ENCODE results near the gene MPP4.
"Not testable (repeated sequence)": the region's sequence is repeated elsewhere in the genome, so short reads cannot be mapped to it uniquely, and the experiment has no call there.

The MPP4 gene

DNA sequence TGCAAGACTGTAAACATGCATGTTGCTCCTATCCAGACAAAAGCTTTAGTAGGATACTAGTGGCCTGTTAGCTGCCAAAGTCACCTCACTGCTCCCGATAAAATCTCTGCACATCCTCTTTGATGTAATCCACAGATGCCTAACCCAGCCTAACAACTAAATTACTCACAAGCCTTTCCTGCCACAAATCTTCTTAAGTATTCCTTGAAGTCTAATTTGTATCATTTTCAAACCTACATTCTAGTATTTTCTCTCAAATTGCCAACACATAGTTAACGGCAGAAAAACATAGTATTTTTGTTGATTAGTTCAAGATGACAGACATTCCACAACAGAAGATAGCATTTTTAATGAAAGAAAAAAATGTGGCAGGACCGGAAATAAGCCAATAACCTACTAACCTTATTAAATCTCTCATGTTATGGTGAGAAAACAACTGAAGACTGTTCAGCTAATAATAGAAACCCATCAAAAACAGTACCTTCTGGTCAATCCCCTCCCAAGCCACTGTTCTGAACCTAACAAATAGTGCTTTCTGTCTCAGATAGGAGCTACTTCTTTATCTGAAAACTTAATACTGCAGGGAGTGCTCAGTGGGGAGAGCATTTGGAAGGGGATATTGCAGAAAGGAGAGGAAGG lies at the start of gene MPP4:
TSS of gene MPP4 (minus strand) at position 57 of the 639 bp plus-strand sequence. CDS start 4,690 bp downstream, outside the sequence.
- DNase-seq: no peak

DNA sequence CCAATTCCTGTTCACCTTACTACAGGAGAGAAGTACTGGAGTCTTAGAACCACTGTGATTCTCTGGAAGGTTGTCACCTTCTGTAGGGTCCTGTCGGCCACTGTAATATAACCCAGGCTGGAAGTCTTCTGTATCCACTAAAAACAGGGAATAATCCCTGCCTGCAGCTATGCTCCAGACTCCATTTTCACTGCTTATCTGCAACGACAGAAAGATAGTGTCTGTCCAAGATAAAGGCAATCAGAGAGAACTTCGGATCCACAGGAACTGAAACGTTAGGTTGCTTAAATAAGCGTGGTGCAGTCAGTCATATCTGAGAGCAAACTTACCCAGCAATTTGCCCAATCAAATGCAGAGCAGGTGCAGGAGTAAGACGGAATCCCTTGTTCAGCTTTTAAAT lies 48.1 kb upstream of the MPP4 start:
- DNase-seq: no peak

DNA sequence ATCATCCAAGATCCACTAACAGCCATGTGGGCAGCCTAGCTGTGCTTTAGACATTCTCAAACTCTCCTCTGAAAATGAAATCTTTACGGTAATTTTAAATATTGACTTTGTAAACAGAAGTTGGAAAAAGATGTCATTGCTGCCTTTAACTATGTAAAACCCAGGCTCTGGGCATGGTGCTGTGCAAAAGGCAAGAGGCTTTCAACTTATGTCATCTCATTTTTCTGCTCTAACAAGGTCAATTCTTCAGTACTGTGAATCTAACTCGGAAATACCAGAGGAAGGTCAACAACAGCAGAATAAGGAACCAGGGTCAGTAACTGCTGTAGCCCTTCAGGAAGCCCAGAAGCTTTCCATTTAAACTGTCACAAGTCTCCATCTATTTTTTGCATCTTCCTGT lies 37.0 kb upstream of the MPP4 start:
- DNase-seq: no peak

GRCh38 chr2:201734111-201734510 lies 35.7 kb upstream of the MPP4 start:
- DNase-seq: no peak

- DNase-seq: no peak
Measured at GRCh38 chr2:201733544-201733943, 35.1 kb upstream of the MPP4 start.

- no peak for DNase-seq
Measured at GRCh38 chr2:201730651-201731285, 32.3 kb upstream of the MPP4 start.

DNA sequence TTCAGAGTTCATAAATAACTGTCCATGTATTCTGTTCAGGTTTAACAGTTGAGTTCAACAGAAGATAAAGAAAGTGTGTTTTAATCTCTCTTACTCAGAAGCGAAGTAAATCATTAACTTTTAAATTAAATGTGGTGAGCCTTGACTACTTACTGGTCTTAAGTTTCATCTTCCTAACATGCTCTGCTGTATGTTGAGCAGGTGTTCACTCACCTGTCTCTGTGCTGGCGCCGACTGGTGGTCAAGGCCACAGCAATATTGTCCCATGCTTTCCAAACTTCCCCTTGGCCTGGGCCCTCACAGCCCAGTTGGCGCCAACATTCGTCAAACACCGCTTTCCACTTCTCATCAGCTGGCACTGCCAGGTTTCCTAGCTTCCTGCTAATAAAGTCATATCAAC lies 17.0 kb upstream of the MPP4 start:
- DNase-seq: no peak

DNA sequence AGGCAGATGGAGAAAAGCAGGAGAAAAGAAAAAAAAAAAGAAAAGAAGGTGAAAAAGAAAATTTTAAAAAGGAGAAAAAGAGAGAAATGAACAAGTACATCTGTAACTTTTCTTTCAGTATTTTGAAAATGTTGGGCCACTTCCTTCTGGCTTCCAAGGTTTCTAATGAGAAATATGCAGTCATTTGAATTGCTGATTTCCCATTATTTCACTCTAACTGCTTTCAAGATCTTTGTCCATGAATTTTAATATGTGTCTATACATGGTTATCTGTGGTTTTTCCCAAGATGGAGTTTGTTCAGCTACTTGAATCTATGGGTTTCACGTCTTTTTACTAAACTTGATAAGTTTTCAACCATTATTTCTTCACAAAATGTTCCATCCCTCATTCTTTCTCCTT lies 14.3 kb upstream of the MPP4 start:
- DNase-seq: no peak

DNA sequence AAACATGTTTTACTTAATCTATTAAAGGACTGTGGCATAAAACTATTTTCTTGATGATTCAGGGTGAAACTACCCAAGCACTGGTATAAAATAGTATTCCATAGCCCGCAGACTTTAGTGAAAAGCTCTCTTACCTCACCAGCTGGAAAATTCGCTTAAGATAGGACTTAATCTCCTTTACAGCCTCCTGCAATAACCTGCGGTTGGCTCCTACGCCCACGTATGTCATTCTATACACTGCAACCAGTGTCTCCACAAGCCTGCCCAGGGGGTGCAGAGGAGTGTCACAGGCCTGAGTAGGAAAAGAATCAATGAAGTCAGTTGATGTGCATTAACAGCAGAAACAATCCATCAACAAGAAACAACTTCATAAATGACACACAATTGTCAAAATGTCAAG lies 11.3 kb upstream of the MPP4 start:
- DNase-seq: no peak

DNA sequence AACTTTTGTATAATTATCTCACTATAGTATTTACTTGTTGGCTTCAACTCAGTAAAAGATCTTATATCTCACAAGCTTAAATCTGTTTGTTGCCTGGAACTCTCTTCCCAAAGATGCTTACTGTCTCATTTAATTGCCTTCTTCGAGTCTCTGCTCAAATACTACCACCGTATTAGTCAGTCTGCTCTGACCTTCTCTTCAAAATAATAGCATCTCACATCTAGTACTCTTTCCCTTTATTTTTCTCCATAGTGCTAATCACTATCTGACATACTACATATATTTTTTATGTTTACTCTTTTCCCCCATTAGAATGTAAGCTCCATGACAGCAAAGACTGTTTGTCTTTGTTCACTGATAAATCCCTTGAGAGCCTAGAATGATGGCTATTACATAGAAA lies 10.6 kb upstream of the MPP4 start:
- DNase-seq: no peak

DNA sequence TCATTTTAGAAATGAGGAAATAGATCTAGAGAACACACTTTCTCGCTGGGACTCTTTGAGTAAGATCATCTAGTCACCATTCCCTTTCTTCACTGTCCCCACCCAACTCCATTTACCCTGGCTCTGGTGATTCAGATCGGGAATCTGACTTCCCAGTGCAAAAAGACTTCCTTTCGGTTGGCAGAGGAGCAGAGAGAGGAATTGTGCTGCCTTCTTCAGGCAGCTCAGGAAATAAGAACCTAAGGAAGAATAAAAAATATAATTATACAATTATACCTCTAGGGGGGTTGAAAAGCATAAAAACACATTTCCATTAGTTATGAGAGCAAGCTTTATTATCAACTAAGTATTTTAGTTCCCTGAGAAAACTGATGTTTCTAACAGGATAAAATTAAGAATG lies 9.3 kb upstream of the MPP4 start:
- DNase-seq: no peak

- DNase-seq: no peak
Measured at GRCh38 chr2:201707142-201707541, 8.7 kb upstream of the MPP4 start.

- DNase-seq: no peak
Measured at GRCh38 chr2:201704536-201704935, 6.1 kb upstream of the MPP4 start.

- no peak for DNase-seq
Measured at GRCh38 chr2:201701646-201702045, 3.2 kb upstream of the MPP4 start.

GRCh38 chr2:201699416-201699815 lies 972 bp upstream of the MPP4 start:
- no peak for DNase-seq

- DNase-seq: no peak
Measured at GRCh38 chr2:201697899-201698298, 545 bp downstream of the MPP4 start.

DNA sequence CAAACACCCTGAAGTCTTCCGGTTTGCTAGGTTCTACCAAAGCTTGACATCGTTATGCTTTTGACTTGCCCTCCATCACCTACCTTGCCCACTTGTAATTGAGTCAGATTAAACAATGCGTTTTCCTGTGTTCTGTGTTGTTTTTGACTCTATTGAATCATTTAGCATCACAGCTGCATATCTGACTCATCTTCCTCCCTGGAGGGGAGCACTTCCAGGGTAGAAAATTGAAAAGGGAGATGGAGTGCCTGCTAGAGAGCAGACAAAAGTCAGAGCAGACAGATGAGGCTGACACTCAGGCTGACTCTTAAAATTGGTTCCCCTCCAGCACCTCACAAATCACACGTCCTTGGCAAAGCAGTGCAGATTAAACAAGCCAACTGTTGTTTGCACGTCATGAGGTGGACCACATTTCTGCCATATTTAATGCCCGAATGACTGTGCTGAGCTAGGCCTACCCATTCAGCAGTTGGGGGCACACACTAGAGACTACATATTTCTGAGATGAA lies 2.2 kb downstream of the MPP4 start:
- DNase-seq: no peak

DNA sequence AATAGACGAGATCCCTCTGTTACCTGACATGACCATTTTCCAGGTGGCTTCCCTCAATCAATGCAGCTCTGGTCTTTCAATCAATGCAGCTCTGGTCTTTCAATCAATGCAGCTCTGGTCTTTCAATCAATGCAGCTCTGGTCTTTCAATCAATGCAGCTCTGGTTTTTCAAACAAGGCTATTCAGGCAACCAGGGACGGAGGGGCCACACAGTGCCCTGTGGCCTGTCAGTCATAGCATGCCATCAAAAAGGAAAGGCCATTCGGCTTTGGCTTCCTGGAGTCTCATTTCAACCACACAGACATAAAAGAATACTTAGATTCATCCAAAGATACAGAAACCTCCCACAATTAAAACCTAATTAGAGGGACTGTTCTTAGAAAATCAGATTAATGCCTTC lies 13.3 kb downstream of the MPP4 start:
- no peak for DNase-seq

DNA sequence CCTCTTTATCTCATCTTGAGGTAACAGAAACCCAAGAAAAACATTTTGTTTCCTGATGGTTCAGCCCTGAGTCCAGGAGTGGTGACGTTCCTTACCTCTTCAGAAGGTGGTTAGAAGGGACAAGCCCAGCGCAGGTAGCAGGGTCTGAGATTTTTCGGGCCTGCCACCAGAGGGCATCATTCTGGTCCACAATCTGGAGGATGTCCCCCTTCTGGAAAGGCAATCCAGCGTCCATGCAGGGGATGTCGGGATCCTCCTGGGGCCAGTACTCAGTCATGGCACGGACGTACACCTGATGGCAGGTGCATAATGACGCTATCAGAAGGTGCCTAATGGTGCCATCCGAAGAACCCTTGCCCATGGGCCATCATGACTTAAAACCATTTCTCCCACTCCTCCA lies 17.7 kb downstream of the MPP4 start:
- DNase-seq: peak in 1 of 2 experiments; percentile 4

DNA sequence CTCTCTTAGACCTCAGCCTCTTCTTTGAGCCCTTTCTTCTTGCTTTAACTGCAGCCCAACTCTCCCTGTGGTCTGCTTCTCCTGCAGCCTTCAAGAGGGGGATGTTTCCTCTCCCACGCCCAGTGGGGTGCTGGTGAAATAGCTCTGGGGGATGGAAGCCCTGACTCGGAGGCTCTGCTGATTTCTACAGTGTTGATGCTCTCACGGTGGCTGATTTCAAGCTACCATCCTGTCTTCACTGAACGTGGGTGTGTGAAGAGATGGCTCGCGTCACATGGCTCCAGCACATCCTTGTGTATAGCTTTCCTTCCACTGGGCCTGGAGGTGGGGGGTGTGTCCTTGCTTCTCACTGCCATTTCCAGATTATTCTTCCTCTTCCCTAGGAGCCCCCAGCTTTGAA lies 20.0 kb downstream of the MPP4 start:
- DNase-seq: no peak

GRCh38 chr2:201675454-201675853 lies 23.0 kb downstream of the MPP4 start:
- no peak for DNase-seq

- DNase-seq: no peak
Measured at GRCh38 chr2:201674794-201675193, 23.6 kb downstream of the MPP4 start.

GRCh38 chr2:201674298-201674697 lies 24.1 kb downstream of the MPP4 start:
- DNase-seq: no peak

- no peak for DNase-seq
Measured at GRCh38 chr2:201673546-201673945, 24.9 kb downstream of the MPP4 start.

DNA sequence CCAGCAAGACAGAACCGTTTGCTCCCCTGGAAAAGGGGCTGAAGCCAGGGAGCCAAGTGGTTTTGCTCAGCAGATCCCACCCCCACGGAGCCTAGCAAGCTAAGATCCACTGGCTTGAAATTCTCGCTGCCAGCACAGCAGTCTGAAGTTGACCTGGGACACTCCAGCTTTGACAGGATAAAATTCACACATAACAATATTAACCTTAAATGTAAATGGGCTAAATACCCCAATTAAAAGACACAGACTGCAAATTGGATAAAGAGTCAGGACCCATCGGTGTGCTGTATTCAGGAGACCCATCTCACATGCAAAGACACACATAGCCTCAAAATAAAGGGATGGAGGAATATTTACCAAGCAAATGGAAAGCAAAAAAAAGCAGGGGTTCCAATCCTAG lies 27.2 kb downstream of the MPP4 start:
- not testable (repeated sequence) for DNase-seq

All from NCI-H1930 (cell line).